Measurements from ENCODE around the gene PIGW.
A peak's percentile ranks its signal among the peaks of the same experiment; 100 is the strongest.
"Not testable (repeated sequence)": the region's sequence is repeated elsewhere in the genome, so short reads cannot be mapped to it uniquely, and the experiment has no call there.

Gene PIGW

GRCh38 chr17:36534840-36535668 is at the start of gene PIGW, which contains the start of gene MYO19:
Gene PIGW (plus strand): TSS chr17:36534987. CDS start chr17:36537102, 2,115 bp downstream.
Gene MYO19 (minus strand): TSS chr17:36534868. CDS start chr17:36532538, 2,330 bp downstream.
- peak; percentile 98 for DNase-seq

- no peak for DNase-seq
These were observed 49.8 kb upstream of the PIGW start for GRCh38 chr17:36485027-36485426.

GRCh38 chr17:36485805-36486203 is 49.0 kb upstream of the PIGW start:
- DNase-seq, result no peak

- DNase-seq, result peak; percentile 91
These were observed 48.3 kb upstream of the PIGW start, which contains the start of gene ZNHIT3 for GRCh38 chr17:36486204-36487194. Gene ZNHIT3 (plus strand): TSS chr17:36486681. CDS start chr17:36486700, 19 bp downstream.

GRCh38 chr17:36493956-36494355 is 40.8 kb upstream of the PIGW start:
- DNase-seq, result no peak

GRCh38 chr17:36494674-36495073 is 40.1 kb upstream of the PIGW start:
- no peak for DNase-seq

GRCh38 chr17:36495076-36495578 is 39.7 kb upstream of the PIGW start:
- no peak for DNase-seq

GRCh38 chr17:36496018-36496789 is 38.6 kb upstream of the PIGW start:
- no peak for DNase-seq

- DNase-seq, result no peak
These were observed 36.6 kb upstream of the PIGW start for GRCh38 chr17:36498155-36498554.

- DNase-seq, result no peak
These were observed 36.1 kb upstream of the PIGW start for GRCh38 chr17:36498560-36499300.

GRCh38 chr17:36500745-36501225 is 34.0 kb upstream of the PIGW start:
- DNase-seq, result no peak

- no peak for DNase-seq
These were observed 33.4 kb upstream of the PIGW start for GRCh38 chr17:36501351-36501750.

GRCh38 chr17:36501963-36502362 is 32.8 kb upstream of the PIGW start:
- no peak for DNase-seq

- DNase-seq, result no peak
These were observed 31.2 kb upstream of the PIGW start for GRCh38 chr17:36503456-36504155.

GRCh38 chr17:36504156-36504545 is 30.6 kb upstream of the PIGW start:
- DNase-seq, result no peak

- no peak for DNase-seq
These were observed 29.6 kb upstream of the PIGW start for GRCh38 chr17:36505171-36505570.

GRCh38 chr17:36506249-36506826 is 28.4 kb upstream of the PIGW start:
- no peak for DNase-seq

- DNase-seq, result no peak
These were observed 28.0 kb upstream of the PIGW start for GRCh38 chr17:36506831-36507230.

- no peak for DNase-seq
These were observed 27.5 kb upstream of the PIGW start for GRCh38 chr17:36507266-36507665.

GRCh38 chr17:36508439-36508838 is 26.3 kb upstream of the PIGW start:
- DNase-seq, result not testable (repeated sequence)
